Stimulated activated CD4-positive, alpha-beta T cell treated with anti-CD3 and anti-CD28 coated beads, TNF-alpha, amount 100 ng/mL, for 4 hours (primary cell): ENCODE data around the gene GPR137C.

Source experiments
- DNase-seq, 3 experiments: peaks; one replicate each; pipeline ENCODE4 v3.0.0-alpha.2; 2020; ENCODE audit warnings: low read depth in 3 of 3

Gene GPR137C

GRCh38 chr14:52678591-52678990 lies 126.0 kb downstream of the GPR137C start:
- DNase-seq: no peak

DNA sequence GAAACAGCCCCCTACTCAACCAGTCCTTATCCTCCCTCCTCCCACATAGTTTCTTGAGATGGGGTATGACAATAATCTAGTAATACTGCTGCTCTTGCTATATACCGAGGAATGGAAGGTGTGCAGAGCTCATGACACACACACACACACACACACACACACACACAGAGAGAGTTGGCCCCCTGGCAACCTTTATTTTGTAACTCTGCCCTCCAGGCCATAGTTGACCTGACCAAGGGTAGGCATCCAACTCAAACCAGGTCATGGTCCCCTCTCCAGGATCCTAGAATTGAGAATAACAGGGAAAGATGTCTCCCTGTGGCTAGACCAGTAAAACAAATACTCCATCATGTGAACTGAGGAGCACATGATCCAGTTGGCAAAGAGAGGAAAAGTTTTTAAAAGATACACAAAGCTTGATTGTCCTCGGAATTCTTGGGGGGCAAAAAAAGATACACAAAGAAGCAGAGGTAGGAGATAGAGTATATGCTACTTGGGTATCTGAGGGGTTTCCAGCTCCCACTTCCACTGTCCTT lies 131.4 kb downstream of the GPR137C start:
- DNase-seq: no peak

DNA sequence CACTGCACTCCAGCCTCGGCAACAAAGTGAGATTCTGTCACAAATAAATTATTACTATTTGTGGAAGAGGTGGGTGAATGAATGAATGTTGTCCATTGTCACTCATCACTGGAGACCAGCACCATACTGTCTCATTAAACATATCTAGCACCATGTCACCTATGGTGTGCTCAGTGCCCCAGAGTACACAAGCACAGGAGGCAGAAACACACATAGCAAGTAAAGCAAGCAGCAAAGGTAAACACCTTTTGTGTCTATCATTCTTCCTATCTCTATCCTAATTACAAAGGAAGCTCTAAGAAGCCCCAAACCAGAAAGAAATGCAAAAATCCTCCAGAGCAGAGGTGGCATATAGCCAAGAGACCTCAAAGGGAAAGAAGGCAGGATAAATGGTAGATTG lies 133.5 kb downstream of the GPR137C start:
- DNase-seq: no peak
